AG04450 (cell line): Measurements from ENCODE around the gene TTBK2. TPM values are rescaled to one million over a fixed set of nuclear protein-coding genes. Genes with fewer than 3 reads are reported as not detected.

Experiments
- CTCF ChIA-PET: fragments of 300-600, 350-600 bp; formaldehyde crosslinking; extraction: SDS; loops from one replicate; lab custom pipeline; 2022; ENCODE audit warnings: antibody characterized with exemption, inconsistent platforms; lab: Charles Lee
- POLR2A ChIA-PET: fragments of 350-600 bp; formaldehyde crosslinking; extraction: SDS; loops from one replicate; lab custom pipeline; 2021; ENCODE audit warnings: antibody characterized with exemption, inconsistent platforms; lab: Yijun Ruan, JAX
- DNase-seq: peaks from one replicate; pipeline ENCODE4 v3.0.0-alpha.2; 2011; ENCODE audit warnings: low read depth, low spot score
- H3K27ac ChIP-seq: one replicate; pipeline ENCODE4 v1.5.1; 2012; ENCODE audit warnings: low read depth, low read length, control low read depth
- H3K27me3 ChIP-seq: one replicate; pipeline ENCODE4 v1.6.0; 2012; ENCODE audit warnings: low read length; ENCODE audit not compliant: control insufficient read depth, insufficient read depth
- H3K4me3 ChIP-seq: 2 replicates; pipeline ENCODE4 v1.5.1; 2011; ENCODE audit warnings: mild to moderate bottlenecking, low read depth, low read length, control low read depth
- H3K9me3 ChIP-seq: 2 replicates; pipeline ENCODE4 v1.5.1; 2012; ENCODE audit warnings: low read length; ENCODE audit not compliant: control insufficient read depth, insufficient read depth
- CTCF ChIP-seq: IDR thresholded peaks from 2 replicates; pipeline ENCODE4 v1.5.1; 2011; ENCODE audit warnings: low read depth, low read length, control low read depth, inconsistent platforms
- polyA plus RNA-seq: library from polyadenylated mRNA; depleted of rRNA; stranded (reverse); fragments of >200 nt; gene quantifications from 2 replicates; pipeline ENCODE4 v1.2.3, GENCODE V29; 2011

TTBK2 gene
- polyA plus RNA-seq, 1 experiment, result 8.2 TPM

- Histone ChIP-seq H3K27ac (no peak overlapping the region), H3K27me3 (no peaks in the 10 kb centered on the region), H3K9me3 (no peaks in the 10 kb centered on the region), H3K4me3 (no peak overlapping the region)
- DNase-seq, result no peak
- CTCF ChIA-PET, result no interaction called here
- POLR2A ChIA-PET, result no interaction called here
- no peak for TF ChIP-seq CTCF
These were observed 115.8 kb downstream of the TTBK2 start for GRCh38 chr15:42804739-42805138.

DNA sequence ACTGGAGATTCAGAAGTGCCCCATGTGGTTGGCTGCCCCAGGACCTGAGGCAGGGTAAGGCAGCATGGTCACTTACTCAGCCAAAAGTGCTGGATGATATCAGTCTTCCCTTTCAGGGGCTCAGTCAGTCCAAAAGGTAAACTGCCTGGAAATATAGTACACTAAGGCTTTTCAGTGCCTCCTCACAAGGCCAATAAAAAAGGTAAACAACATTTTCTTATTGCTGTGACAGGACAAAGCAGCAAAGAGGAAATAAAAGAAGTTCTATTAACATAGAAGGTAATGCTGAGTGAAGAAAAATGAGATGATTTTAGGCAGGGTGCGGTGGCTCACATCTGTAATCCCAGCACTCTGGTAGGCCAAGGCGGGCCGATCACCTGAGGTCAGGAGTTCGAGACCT, 117.1 kb downstream of the TTBK2 start:
- H3K27me3 ChIP-seq, result no peaks in the 10 kb centered on the region
- H3K9me3 ChIP-seq, result no peaks in the 10 kb centered on the region
- H3K4me3 ChIP-seq, result no peak overlapping the region
- ChIA-PET POLR2A (no interaction called here), CTCF (no interaction called here)
- no peak for TF ChIP-seq CTCF
- no peak for DNase-seq
- H3K27ac ChIP-seq, result no peak overlapping the region

GRCh38 chr15:42802168-42802567, 118.4 kb downstream of the TTBK2 start:
- Histone ChIP-seq H3K27me3 (no peaks in the 10 kb centered on the region), H3K27ac (no peak overlapping the region), H3K4me3 (no peak overlapping the region), H3K9me3 (no peaks in the 10 kb centered on the region)
- POLR2A ChIA-PET, result no interaction called here
- no peak for DNase-seq
- TF ChIP-seq CTCF, result no peak
- CTCF ChIA-PET, result interaction anchor here (3.1 kb wide), 1 partner anchor 125 kb away, joined by 13 read pairs; no protein-coding TSS in a partner anchor

GRCh38 chr15:42800731-42801474, 119.7 kb downstream of the TTBK2 start:
- Histone ChIP-seq H3K27ac (no peak overlapping the region), H3K4me3 (no peak overlapping the region), H3K9me3 (no peaks in the 10 kb centered on the region), H3K27me3 (no peaks in the 10 kb centered on the region)
- TF ChIP-seq CTCF, result no peak
- POLR2A ChIA-PET, result no interaction called here
- DNase-seq, result no peak
- CTCF ChIA-PET, result interaction anchor here (0.6 to 3.1 kb wide), 2 partner anchors 126 to 837 kb away, joined by 3 to 13 read pairs; no protein-coding TSS in a partner anchor

- H3K9me3 ChIP-seq, result no peaks in the 10 kb centered on the region
- no peak overlapping the region for H3K4me3 ChIP-seq
- no peak overlapping the region for H3K27ac ChIP-seq
- ChIA-PET CTCF (no interaction called here), POLR2A (no interaction called here)
- TF ChIP-seq CTCF, result no peak
- DNase-seq, result no peak
- H3K27me3 ChIP-seq, result no peaks in the 10 kb centered on the region
These were observed 121.8 kb downstream of the TTBK2 start for GRCh38 chr15:42798802-42799201.
